Duodenal mucosa (tissue), 2 donors: ENCODE data around the gene BCAS3.
"Not testable (repeated sequence)": the region's sequence is repeated elsewhere in the genome, so short reads cannot be mapped to it uniquely, and the experiment has no call there.

Source experiments
- H3K27ac ChIP-seq: one replicate; pipeline ENCODE4 v1.7.0; 2013; ENCODE audit warnings: low read depth, low read length
- H3K27me3 ChIP-seq, 2 donors: one replicate each; pipeline ENCODE4 v1.7.0; 2013; ENCODE audit warnings: low read length in 2 of 2, control low read depth in 1 of 2; ENCODE audit not compliant: insufficient read depth in 2 of 2, control insufficient read depth in 1 of 2
- H3K36me3 ChIP-seq, 2 donors: one replicate each; pipeline ENCODE4 v1.7.0; 2013; ENCODE audit warnings: low read length in 2 of 2, control low read depth in 1 of 2; ENCODE audit not compliant: insufficient read depth in 2 of 2, control insufficient read depth in 1 of 2
- H3K4me1 ChIP-seq, 2 donors: one replicate each; pipeline ENCODE4 v1.7.0; 2013; ENCODE audit warnings: low read length in 2 of 2, control low read depth in 1 of 2; ENCODE audit not compliant: insufficient read depth in 2 of 2, control insufficient read depth in 1 of 2
- H3K4me3 ChIP-seq, 2 donors: one replicate each; pipeline ENCODE4 v1.7.0; 2013; ENCODE audit warnings: low read length in 2 of 2, low read depth in 1 of 2
- H3K9ac ChIP-seq, 2 donors: one replicate each; pipeline ENCODE4 v1.7.0; 2013; ENCODE audit warnings: low read length in 2 of 2, low read depth in 1 of 2
- H3K9me3 ChIP-seq, 2 donors: one replicate each; pipeline ENCODE4 v1.7.0; 2013; ENCODE audit warnings: low read length in 2 of 2, control low read depth in 1 of 2; ENCODE audit not compliant: control insufficient read depth in 1 of 2

Gene BCAS3

DNA sequence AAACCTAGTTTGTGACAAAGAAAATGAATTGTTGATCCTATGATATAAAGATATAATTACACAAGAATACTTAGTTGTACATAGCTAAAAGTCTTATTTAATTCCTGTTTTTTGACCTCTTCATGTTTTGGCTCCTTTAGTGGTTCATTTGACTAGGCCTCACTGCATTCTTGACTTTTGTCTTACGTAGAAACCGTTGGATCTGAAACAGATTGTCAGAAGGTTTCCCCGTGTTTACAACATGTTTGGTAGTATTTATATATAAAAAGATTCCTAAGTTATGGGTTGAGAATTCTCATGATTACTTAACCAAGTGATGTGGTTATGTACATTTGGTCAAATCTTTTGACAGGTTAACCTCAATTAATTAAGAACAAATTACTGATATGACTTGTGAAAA, 162.8 kb downstream of the BCAS3 start:
- Histone ChIP-seq H3K9ac (no peak overlapping the region), H3K27me3 (no peaks in the 10 kb centered on the region), H3K9me3 (no peaks in the 10 kb centered on the region), H3K27ac (no peak overlapping the region), H3K36me3 (no peaks in the 10 kb centered on the region), H3K4me3 (no peak overlapping the region), H3K4me1 (no peaks in the 10 kb centered on the region)

DNA sequence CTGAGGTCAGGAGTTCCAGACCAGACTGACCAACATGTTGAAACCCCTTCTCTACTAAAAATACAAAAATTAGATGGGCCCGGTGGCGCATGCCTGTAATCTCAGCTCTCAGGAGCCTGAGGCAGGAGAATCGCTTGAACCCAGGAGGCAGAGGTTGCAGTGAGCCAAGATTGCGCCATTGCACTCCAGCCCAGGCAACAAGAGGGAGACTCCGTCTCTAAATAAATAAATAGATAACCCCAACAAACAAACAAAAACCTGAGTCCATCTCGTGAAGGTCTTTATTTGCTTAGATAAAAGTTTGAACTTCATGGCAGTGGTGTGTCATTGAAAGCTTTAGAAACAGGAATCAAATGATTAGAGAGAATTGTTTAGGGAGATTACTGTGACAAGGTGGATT, 167.4 kb downstream of the BCAS3 start:
- Histone ChIP-seq H3K36me3 (no peaks in the 10 kb centered on the region), H3K9ac (no peak overlapping the region), H3K27me3 (no peaks in the 10 kb centered on the region), H3K27ac (no peak overlapping the region), H3K9me3 (no peaks in the 10 kb centered on the region), H3K4me1 (no peaks in the 10 kb centered on the region), H3K4me3 (no peak overlapping the region)

DNA sequence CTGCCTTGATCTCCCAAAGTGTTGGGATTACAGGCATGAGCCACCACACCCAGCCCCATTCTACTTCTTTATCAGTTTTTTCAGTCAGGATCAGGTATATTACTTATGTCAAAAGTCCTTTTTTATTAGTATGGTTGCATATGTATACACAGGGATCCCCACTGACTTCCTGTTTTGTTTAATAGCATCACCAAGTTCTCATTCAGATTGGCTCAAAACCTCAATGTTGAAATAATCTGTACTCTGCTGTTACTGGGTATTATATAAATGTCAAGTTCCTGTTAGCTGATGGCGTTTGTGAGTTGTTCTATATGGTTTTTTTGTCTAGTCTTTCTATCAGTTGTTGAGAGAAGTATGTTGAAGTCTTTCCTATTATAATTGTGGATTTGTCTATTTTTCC, 168.5 kb downstream of the BCAS3 start:
- H3K4me3 ChIP-seq: no peak overlapping the region
- no peaks in the 10 kb centered on the region for H3K4me1 ChIP-seq
- no peak overlapping the region for H3K9ac ChIP-seq
- H3K27ac ChIP-seq: no peak overlapping the region
- H3K36me3 ChIP-seq: no peaks in the 10 kb centered on the region
- H3K9me3 ChIP-seq: no peaks in the 10 kb centered on the region
- H3K27me3 ChIP-seq: no peaks in the 10 kb centered on the region

DNA sequence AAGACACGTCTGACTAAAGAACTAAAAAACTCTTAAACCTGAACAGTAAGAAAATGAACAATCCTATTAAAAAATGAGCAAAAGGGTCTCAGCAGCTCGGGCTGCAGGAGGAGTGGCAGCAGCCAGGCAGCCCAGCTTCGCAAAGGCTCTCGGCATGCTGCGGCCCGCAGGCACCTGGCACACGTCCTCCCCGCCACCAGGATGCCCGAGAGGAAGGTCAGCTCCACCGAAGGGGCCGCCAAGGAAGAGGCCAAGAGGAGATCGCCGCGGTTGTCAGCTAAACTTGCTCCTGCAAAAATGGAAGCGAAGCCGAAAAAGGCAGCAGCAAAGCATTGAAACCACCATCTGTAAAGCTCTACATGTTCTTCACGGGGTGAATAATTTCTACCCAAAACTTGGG, 173.5 kb downstream of the BCAS3 start:
- Histone ChIP-seq H3K9ac (no peak overlapping the region), H3K27ac (no peak overlapping the region), H3K4me3 (no peak overlapping the region), H3K27me3 (no peaks in the 10 kb centered on the region), H3K4me1 (no peaks in the 10 kb centered on the region), H3K36me3 (no peaks in the 10 kb centered on the region), H3K9me3 (no peaks in the 10 kb centered on the region)

DNA sequence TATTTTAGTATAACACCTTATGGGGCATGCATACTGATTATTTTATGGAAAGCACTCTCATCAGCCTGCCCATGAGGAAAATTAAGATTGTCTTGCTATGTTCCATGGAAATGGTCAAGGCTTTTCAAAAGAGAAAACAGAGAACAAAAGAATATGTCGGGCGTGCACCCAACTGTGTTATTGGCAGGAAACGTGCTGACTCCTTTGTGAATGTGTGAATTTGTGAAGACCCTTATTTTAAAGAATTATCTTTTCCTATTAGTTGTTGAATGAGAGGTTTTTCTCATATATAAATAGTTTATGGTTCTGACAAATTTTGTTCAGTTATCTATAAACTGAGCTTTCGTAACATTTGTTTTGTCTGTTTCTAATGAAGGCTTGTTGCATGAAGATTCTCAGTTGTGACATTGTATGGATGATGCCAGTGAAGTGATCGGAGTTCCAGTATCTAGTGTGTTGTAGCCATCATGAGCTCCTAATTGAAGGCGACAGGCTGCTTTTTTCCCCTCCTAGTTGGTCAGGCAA, 180.0 kb downstream of the BCAS3 start:
- H3K4me3 ChIP-seq: no peak overlapping the region

DNA sequence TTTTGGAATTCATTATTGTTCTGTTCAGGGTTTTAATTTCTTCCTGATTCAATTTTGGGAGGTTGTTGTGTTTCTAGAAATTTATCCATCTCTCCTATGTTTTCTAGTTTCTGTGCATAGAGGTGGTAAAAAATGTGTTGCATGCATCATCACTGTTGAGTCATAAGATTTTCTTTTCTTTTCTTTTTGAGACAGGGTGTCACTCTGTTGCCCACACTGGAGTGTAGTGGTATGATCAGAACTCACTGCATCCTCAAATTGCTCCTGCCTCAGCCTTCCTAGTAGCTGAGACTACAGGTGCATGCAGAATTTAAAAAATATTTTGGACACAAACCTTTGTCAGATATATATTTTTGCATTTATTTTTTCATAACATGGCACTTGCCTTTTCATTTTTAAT, 184.8 kb downstream of the BCAS3 start:
- Histone ChIP-seq H3K4me1 (no peaks in the 10 kb centered on the region), H3K9me3 (no peaks in the 10 kb centered on the region), H3K27ac (no peak overlapping the region), H3K9ac (no peak overlapping the region), H3K36me3 (no peaks in the 10 kb centered on the region), H3K4me3 (no peak overlapping the region), H3K27me3 (no peaks in the 10 kb centered on the region)

More for the DNA sequence above, 180.0 kb downstream of the BCAS3 start:
- no peak overlapping the region for H3K27ac ChIP-seq
- no peaks in the 10 kb centered on the region for H3K9me3 ChIP-seq
- no peaks in the 10 kb centered on the region for H3K27me3 ChIP-seq
- H3K9ac ChIP-seq: no peak overlapping the region
- no peaks in the 10 kb centered on the region for H3K36me3 ChIP-seq
- H3K4me1 ChIP-seq: no peaks in the 10 kb centered on the region

DNA sequence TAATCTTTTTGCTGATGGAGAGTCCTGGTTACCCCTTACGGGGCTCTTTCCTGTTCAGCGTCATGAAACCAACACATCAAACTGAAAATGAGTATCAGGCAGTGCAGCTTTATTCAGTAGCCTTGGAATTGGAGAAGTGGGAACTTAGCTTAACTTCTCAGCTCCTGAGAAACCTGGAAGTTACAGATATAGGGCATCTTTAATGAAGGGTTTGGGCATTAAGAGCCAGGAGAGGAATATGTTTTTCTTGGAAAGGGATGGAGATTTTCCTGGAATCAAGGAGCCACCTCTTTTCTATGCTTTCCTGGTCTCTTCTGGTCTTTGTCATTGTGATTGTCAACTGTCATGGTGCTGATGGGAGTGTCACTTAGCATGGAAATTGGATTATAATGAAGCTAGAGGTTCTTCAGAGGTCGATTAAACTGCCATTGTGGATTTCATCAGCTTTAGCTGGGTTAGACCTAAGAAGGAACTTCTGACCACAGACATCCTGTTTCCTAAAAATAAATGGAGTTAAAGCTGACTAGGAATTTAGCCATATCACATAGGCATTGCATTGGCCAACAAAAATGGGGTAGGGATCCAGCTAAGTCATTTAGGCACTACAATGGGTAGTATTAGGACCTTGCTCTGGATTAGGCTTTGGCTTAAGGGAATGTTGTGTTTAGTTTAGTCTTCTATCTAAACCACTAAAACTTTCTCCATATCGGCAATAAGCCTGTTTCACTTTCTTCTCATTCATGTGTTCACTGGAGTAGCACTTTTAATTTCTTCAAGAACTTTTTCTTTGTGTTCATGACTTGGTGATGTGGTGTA, 186.4 kb downstream of the BCAS3 start:
- no peaks in the 10 kb centered on the region for H3K4me1 ChIP-seq
- H3K27me3 ChIP-seq: no peaks in the 10 kb centered on the region
- H3K36me3 ChIP-seq: no peaks in the 10 kb centered on the region
- H3K27ac ChIP-seq: no peak overlapping the region
- no peaks in the 10 kb centered on the region for H3K9me3 ChIP-seq
- no peak overlapping the region for H3K9ac ChIP-seq
- H3K4me3 ChIP-seq: no peak overlapping the region

DNA sequence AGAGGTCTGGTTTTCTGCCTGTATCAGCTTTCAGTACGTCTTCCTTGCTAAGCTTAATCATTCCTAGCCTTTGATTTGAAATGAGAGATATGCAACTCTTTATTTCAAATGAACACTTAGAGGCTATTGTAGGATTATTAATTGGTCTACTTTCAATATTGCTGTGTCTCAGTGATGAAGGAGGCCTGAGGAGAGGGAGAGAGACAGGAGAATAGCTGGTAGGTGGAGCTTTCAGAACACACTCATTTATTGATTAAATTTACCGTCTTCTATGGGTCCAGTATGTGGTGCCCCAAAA, 187.0 kb downstream of the BCAS3 start:
- no peaks in the 10 kb centered on the region for H3K9me3 ChIP-seq
- no peak overlapping the region for H3K27ac ChIP-seq
- no peaks in the 10 kb centered on the region for H3K4me1 ChIP-seq
- no peak overlapping the region for H3K4me3 ChIP-seq
- no peak overlapping the region for H3K9ac ChIP-seq
- H3K27me3 ChIP-seq: no peaks in the 10 kb centered on the region
- H3K36me3 ChIP-seq: no peaks in the 10 kb centered on the region

DNA sequence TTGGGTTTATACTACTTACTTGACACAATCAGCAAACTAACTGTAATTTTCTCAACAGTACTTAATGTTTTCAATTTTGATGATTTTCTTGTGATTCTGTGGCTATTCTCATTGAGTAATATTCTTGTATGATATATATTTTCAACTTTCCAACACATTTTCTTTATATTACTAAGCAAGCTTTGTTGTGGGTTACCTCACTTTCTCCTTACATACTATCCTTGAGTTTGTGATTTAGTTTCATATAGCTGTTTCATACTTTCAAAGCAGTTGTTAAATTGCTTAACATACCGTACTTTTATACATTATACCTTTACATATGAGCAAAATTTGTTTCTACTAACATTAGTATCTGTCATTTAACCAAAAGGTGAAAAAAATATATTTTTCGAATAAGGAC, 197.1 kb downstream of the BCAS3 start:
- H3K4me3 ChIP-seq: no peak overlapping the region
- no peaks in the 10 kb centered on the region for H3K4me1 ChIP-seq
- no peak overlapping the region for H3K27ac ChIP-seq
- no peaks in the 10 kb centered on the region for H3K9me3 ChIP-seq
- H3K27me3 ChIP-seq: no peaks in the 10 kb centered on the region
- H3K9ac ChIP-seq: no peak overlapping the region
- no peaks in the 10 kb centered on the region for H3K36me3 ChIP-seq

DNA sequence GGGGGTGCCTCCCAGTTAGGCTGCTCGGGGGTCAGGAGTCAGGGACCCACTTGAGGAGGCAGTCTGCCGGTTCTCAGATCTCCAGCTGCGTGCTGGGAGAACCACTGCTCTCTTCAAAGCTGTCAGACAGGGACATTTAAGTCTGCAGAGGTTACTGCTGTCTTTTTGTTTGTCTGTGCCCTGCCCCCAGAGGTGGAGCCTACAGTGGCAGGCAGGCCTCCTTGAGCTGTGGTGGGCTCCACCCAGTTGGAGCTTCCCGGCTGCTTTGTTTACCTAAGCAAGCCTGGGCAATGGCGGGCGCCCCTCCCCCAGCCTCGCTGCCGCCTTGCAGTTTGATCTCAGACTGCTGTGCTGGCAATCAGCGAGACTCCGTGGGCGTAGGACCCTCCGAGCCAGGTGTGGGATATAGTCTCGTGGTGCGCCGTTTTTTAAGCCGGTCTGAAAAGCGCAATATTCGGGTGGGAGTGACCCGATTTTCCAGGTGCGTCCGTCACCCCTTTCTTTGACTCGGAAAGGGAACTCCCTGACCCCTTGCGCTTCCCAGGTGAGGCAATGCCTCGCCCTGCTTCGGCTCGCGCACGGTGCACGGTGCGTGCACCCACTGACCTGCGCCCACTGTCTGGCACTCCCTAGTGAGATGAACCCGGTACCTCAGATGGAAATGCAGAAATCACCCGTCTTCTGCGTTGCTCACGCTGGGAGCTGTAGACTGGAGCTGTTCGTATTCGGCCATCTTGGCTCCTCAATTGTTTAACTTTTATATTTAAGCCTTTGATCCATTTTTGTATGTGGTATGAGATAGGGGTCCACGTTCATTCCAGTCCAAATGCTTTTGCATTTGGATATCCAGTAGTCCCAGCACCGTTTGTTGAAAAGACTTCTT, 209.3 kb downstream of the BCAS3 start:
- not testable (repeated sequence) for H3K27ac ChIP-seq, H3K36me3 ChIP-seq
- H3K4me3 ChIP-seq: peak overlapping the region in 1 of 2 donors; percentile 22

More for the DNA sequence above, 209.3 kb downstream of the BCAS3 start:
- H3K4me1 ChIP-seq, H3K9me3 ChIP-seq, H3K27me3 ChIP-seq, H3K9ac ChIP-seq: not testable (repeated sequence)
